H1 (cell line): ENCODE data around the gene OR8D4. TPM values are rescaled to one million over a fixed set of nuclear protein-coding genes. Genes with fewer than 3 reads are reported as not detected.

Experiments
- BCL11A ChIP-seq, 2 experiments: IDR thresholded peaks; one replicate each; pipeline ENCODE4 v1.6.1; 2011; ENCODE audit warnings: low read depth in 2 of 2, low read length in 2 of 2, mild to moderate bottlenecking in 2 of 2
- EGR1 ChIP-seq: IDR thresholded peaks from 2 replicates; pipeline ENCODE4 v1.6.1; 2011; ENCODE audit warnings: low read depth, low read length, borderline replicate concordance
- FOSL1 ChIP-seq: IDR thresholded peaks from 2 replicates; pipeline ENCODE4 v1.6.1; 2011; ENCODE audit warnings: mild to moderate bottlenecking, low read depth, low read length, moderate library complexity; ENCODE audit not compliant: insufficient read depth
- SRF ChIP-seq: IDR thresholded peaks from 2 replicates; pipeline ENCODE4 v1.6.1; 2011; ENCODE audit warnings: mild to moderate bottlenecking, low read depth, low read length, moderate library complexity
- polyA plus RNA-seq, 7 experiments: library from polyadenylated mRNA; depleted of rRNA in 3 of 7; stranded (reverse) in 5 of 7; unstranded in 2 of 7; fragments of >200 nt in 5 of 7; fragments of 200-250 nt in 2 of 7; gene quantifications; 1 replicate in 5 of 7; 2 replicates in 1 of 7; 4 replicates in 1 of 7; pipeline versions ENCODE4 v1.2.1 to v1.2.3, GENCODE V29; 2011 to 2013; ENCODE audit warnings: missing spikeins in 2 of 7, mixed read lengths in 2 of 7
- total RNA-seq: library from RNA; stranded (reverse); fragmentation: NEBNext Ultra II Directional; extraction: Animal tissue kit (Norgen Biotek cat#: 25700); gene quantifications from 2 replicates; pipeline ENCODE4 v1.2.1, GENCODE V29; 2021
- TF ChIP-seq, protein P1 (sequence below), 3 experiments: IDR thresholded peaks; 1 replicate in 2 of 3; 2 replicates in 1 of 3; pipeline versions ENCODE4 v1.5.1 to v1.6.1; 2011; ENCODE audit warnings: low read length in 3 of 3, mild to moderate bottlenecking in 3 of 3, inconsistent platforms in 2 of 3, low read depth in 1 of 3, moderate library complexity in 1 of 3; ENCODE audit not compliant: insufficient read depth in 1 of 3; ENCODE audit errors: control extremely low read depth in 1 of 3

The OR8D4 gene
- total and polyA plus RNA-seq, 2 of the 8 experiments (the other 6 are each of a cell fraction or from before 2014, with no cell fraction given): not detected

DNA sequence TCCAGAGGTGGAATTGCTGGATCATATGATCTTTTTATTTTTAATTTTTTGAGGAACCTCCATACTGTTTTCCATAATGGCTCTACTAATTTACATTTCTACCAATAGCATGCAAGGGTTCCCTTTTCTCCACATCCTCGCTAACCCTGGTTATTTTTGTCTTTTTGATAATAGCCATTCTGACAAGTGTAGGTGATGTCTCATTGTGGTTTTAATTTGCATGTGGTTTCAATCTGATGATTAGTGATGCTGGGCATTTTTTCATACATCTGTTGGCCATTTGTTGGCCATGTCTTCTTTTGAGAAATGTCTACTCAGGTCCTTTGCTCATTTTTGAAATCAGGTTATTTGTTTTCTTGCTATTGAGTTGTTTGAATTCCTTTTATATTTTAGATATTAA is 22.1 kb downstream of the OR8D4 start (continued):
- TF ChIP-seq SRF (no peak), FOSL1 (no peak), EGR1 (no peak), BCL11A (IDR thresholded peaks at IDR 0.05; ENCODE audit: low read depth in 2 of 2, low read length in 2 of 2) (no peak)
- TF ChIP-seq, protein P1, sequence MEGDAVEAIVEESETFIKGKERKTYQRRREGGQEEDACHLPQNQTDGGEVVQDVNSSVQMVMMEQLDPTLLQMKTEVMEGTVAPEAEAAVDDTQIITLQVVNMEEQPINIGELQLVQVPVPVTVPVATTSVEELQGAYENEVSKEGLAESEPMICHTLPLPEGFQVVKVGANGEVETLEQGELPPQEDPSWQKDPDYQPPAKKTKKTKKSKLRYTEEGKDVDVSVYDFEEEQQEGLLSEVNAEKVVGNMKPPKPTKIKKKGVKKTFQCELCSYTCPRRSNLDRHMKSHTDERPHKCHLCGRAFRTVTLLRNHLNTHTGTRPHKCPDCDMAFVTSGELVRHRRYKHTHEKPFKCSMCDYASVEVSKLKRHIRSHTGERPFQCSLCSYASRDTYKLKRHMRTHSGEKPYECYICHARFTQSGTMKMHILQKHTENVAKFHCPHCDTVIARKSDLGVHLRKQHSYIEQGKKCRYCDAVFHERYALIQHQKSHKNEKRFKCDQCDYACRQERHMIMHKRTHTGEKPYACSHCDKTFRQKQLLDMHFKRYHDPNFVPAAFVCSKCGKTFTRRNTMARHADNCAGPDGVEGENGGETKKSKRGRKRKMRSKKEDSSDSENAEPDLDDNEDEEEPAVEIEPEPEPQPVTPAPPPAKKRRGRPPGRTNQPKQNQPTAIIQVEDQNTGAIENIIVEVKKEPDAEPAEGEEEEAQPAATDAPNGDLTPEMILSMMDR (IDR thresholded peaks at IDR 0.05; ENCODE audit: control extremely low read depth in 1 of 3, insufficient read depth in 1 of 3, low read depth in 1 of 3, low read length in 3 of 3): no peak
